Measurements from ENCODE around the gene BTBD6.

DNA sequence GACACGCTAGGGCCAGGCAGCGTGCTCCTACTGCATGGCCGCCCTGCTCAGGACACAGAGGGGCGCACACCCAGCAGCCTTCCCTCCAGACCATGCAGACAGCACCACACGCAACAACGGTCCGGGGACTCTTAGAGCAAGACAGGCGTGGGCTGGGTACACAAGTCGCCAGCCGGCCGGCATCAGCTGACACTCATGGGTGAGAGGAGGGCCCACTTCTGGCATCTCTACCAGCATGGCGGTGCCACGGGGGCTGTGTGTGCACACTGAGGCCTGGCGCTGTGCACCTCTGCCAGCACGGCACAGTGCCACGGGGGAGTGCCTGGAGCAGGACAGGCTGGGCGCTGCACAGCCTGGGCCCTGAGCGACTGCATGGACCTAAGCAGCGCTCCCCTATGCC lies 6.7 kb upstream of the BTBD6 start:
- no peak for TF ChIP-seq ARNT (IDR thresholded peaks at IDR 0.05)
- no peak for TF ChIP-seq FOXM1 (IDR thresholded peaks at IDR 0.05; ENCODE audit: borderline replicate concordance)
- no peak for TF ChIP-seq FOXA1 (IDR thresholded peaks at IDR 0.05)
- no peak for TF ChIP-seq FOXK2 (IDR thresholded peaks at IDR 0.05)
- no peak for TF ChIP-seq SP1 (IDR thresholded peaks at IDR 0.05)
- TF ChIP-seq BHLHE40 (IDR thresholded peaks at IDR 0.05; ENCODE audit: borderline replicate concordance): no peak
- TF ChIP-seq SUZ12 (IDR thresholded peaks at IDR 0.05): no peak
- TF ChIP-seq CTBP1 (IDR thresholded peaks at IDR 0.05; ENCODE audit: borderline replicate concordance): no peak
- TF ChIP-seq NFRKB (IDR thresholded peaks at IDR 0.05): no peak
- TF ChIP-seq TARDBP (IDR thresholded peaks at IDR 0.05): no peak
- TF ChIP-seq ZNF384 (IDR thresholded peaks at IDR 0.05): no peak
- no peak for TF ChIP-seq ELF4 (IDR thresholded peaks at IDR 0.05)
- TF ChIP-seq L3MBTL2 (conservative IDR thresholded peaks at IDR 0.05): no peak

Measured in HEK293T (cell line).